Ammon's horn (tissue), 1 donor: Measurements from ENCODE around the gene ST3GAL4.

Source experiments
- DNase-seq: peaks from one replicate; pipeline ENCODE4 v3.0.0-alpha.2; 2016; ENCODE audit warnings: low spot score

Gene ST3GAL4

GRCh38 chr11:126329644-126330211 is 25.8 kb upstream of the ST3GAL4 start:
- no peak for DNase-seq

GRCh38 chr11:126331286-126331685 is 24.2 kb upstream of the ST3GAL4 start:
- DNase-seq, result no peak

DNA sequence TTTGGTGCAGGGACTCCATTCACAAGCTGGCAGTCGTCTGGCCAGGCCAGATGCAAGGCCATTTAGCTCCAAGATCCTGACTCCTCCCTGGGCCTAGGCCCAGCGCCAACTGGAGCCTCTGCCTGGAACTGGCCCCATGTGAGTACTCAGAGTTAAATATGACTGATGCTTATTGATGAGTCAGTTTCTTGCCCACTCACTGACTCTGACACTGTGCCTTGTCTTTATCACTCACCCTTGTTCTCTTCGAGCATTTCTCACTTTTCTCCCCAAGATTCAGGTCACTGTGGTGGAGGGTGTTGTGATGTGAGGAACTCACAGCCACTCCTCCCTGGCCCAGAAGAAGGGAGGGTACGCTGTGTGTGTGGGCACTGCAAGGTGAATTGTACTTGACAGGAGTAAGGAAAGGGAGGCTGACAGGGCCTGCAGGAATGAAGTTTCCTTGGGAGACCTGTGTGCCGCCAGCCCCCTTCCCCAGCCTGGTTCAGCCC is 23.2 kb upstream of the ST3GAL4 start:
- no peak for DNase-seq

DNA sequence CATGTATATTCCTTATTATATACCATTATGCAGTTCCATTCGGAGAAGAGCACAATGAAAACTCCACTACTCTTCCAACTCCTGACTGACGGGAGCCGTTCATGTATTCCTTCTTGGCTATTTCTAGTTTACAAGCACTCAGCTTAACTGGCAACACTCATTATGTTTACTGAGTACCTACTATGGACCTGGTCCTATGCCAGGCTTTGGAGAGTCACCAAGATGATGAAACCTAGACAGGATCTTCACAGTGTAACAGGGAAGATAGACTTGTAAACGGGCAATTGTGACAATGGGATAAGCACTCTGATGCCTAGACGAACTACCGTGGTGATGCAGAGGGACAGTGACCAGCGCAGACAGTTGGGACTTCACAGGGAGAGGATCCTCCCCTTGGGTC is 22.3 kb upstream of the ST3GAL4 start:
- no peak for DNase-seq

GRCh38 chr11:126334659-126335462 is 20.6 kb upstream of the ST3GAL4 start:
- no peak for DNase-seq

DNA sequence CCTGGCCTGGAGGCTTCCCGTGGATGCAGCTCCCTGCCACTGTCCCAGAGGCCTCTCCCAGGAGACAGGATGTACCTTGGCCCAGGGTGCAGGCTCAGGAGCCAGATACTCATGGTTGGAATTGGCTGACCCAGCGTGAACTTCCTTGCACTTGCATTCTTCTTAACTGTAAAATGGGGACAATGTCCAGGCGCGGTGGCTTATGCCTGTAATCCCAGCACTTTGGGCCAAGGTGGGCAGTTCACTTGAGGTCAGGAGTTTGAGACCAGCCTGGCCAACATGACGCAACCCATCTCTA is 20.1 kb upstream of the ST3GAL4 start:
- DNase-seq, result no peak

DNA sequence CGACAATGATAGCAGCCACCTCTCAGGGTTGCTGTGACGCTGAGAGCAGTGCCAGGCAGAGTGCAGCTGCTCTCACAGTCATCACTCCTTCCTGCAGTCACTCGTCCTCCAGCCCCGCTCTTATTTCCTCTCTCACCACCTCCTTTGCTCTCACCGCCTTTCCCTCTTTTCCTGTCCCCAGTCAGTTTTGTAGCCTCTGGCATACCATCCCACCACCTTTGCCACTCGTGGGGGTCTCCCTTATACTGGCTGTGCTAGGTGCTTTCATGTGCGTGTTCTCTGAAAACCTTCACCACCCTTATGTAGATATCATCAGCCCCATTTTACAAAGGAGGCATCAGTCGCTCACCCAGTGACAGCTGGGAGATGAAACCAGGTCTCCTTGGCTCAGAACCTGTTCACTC is 19.3 kb upstream of the ST3GAL4 start:
- DNase-seq, result no peak

DNA sequence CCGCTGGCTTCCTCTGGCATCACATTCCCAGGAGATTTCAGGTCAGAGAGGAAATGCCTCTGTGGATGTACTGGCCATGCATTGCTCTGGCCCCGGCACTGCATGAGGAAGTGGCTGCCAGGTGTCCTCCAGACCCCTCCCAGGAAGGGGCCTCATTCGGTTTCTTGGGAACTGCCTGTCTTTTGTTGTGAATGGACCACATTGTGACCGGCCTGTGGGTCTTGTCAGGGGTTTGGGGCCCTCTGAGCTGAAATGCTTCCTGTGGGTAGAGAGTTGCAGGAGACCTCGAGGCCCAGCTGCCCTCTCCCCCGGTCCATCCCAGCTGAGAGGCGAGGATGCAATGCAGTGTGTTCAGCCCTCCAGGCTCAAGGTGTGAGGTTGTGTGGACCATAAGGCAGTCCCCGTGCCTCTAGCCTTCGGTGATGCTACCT is 18.8 kb upstream of the ST3GAL4 start:
- no peak for DNase-seq

DNA sequence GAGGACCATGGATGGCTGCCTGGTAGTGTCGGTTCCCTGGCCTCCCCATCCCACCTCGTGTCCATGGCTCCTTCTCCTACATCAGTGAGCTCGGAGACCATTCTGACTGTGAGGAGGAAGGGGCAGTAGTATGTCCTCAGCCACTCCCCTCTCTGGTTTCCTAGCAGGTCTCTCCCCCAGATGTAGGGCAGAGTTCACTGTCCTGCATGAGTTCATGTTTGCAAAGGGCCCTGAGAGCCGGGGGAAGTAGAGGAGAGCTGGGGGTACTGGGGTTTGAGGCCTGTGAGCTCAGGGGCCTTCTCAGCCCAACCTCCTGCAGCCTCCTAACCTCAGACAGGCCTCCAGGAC is 18.4 kb upstream of the ST3GAL4 start:
- no peak for DNase-seq

DNA sequence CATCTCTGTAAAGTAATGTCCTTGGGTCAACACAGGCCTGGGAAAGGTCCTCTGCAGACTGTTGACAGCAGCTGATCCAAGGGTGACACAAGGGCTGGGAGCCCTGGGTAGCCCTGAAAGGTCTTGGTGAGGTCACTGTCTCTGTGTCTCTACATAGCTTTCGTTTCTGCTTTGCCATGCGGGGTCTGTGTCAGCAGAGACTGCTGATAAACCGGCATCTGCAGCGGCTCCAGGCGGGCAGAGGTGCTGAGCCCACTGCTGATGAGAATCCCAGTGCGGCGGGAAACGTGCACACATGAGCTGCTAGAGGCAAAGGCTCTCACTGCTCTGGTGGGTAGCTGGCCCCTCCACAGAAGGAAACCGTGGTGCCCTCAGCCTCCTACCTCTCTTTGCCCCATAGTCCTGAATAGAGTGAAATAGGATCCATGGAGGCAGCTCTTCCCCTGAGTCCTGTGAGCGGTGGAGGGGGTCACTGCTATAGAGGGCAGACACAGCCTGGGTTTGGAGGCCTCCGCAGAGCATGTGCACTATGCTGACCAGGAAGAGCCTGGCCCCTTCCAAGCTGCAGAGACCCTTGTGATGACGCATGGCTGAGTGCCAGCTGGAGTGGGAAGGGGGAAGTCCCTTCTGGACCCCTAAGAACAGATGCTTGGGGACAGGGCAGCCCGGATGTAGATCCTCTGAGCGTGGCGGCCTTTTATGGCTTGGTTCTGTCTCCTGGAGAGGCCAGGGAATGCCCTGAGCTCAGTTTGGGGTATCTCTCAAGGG is 17.8 kb upstream of the ST3GAL4 start:
- DNase-seq, result no peak

GRCh38 chr11:126338346-126339055 is 17.0 kb upstream of the ST3GAL4 start:
- no peak for DNase-seq

- DNase-seq, result no peak
Measured at GRCh38 chr11:126339073-126339862, 16.2 kb upstream of the ST3GAL4 start.

DNA sequence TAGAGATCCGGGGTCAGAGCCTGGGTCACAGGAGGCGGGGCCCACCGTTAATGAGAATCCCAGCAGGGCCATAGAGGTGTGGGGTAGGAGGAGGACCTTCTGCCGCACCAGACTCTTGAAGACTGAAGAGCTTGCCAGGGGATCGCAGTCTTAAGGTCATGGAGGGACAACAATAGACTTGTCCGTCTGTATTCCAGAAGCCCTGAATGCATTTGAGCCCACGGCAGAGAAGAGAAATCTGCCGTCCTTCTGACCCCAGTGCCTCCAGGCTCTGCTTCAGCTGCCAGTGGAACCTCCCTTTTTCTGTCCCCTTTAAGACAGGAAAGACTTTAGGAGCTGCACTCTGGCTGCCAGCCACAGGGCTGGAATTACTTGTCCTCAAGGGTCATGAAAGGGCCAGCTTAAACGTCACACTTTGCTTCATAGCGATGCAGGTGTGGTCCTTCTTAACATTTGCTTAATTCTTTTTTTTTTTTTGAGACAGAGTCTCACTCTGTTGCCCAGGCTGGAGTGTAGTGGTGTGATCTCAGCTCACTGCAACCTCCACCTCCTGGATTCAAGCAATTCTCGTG is 15.5 kb upstream of the ST3GAL4 start:
- no peak for DNase-seq

- no peak for DNase-seq
Measured at GRCh38 chr11:126340960-126341606, 14.4 kb upstream of the ST3GAL4 start.

DNA sequence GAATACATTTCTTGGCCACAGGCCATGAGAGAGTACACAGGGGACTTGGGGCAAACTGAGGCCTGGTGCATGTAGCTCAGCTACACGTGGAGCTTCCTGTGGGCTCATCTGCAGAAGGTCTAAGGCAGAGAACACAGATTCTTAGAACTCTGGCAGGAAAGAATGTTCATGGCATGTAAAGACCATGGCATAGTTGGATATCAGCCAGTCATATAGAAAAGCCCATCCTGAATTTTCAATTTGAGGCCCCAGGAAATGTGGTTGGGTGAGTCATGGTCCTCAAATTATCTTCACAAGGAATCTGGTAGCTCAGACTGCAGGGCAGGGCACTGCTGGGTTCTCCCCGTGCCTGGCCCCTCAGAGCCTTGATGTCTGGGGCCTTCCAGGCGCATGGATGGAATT is 13.7 kb upstream of the ST3GAL4 start:
- no peak for DNase-seq

DNA sequence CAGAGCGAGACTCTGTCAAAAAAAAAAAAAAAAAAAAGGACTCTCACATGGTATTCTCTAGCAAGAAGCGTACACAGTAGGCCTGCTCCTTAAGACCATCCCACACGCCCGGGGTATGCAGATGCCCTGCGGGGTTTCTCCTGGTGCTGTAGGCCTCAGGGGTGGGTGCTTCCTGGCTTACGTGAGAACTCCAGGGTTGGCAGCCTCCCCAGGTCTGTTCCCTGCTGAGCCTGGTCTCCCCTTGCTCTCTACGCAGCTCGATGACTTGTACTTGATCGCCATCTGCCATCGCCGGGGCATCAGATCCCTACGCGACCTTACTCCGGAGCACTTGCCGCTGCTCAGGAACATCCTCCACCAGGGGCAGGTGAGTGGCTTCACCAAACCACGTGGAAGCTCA is 12.4 kb upstream of the ST3GAL4 start:
- no peak for DNase-seq

GRCh38 chr11:126344141-126345080 is 11.1 kb upstream of the ST3GAL4 start:
- no peak for DNase-seq

DNA sequence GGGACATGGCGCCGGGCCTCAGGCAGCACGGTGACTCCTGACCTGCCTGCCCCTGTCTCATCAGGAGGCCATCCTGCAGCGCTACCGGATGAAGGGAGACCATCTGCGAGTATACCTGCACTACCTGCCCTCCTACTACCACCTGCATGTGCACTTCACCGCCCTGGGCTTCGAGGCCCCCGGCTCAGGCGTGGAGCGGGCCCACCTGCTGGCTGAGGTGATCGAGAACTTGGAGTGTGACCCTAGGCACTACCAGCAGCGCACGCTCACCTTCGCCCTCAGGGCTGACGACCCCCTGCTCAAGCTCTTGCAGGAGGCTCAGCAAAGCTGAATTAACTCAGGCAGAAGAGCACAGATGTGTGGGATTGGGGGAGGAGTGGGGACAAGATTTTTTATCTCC is 10.2 kb upstream of the ST3GAL4 start:
- DNase-seq, result no peak

DNA sequence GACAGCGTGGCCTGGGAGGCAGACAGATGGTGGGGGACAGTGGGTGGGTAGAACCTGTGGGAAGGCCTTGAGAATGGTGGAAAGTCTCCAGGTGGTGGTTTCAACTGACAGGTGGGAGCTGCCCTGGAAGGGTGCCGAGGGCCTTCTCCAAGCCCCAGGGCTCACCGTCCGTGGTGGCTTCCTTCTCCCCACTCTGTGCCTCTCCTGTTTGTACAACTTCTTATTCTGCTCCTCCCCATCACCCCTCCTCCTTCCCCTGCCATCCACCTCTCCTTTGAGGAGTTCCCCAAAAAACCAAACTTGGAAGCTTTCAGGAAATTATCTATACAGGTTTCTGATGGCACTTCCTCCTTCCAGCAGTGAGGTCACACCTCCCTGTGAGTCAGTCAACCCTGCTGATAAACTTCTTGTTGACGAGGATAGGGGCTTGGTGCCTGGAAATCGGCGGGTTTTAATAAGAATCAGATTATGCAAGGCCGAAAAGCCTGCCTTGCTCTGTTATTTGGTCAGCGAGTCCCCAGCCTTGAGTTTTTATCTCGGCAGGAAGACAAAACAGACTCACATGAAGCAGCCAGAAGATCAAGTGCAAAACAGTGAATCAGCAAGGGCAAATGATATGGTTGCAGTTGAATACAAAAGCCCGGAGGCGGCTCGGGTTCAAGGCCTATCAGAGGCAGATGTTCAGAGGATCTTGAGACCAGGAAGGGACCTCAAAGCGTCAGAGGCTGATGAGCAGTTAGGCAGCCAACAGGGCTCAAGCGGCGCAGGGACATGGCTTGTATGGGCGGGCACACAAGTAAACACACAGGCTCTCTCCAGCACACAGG is 9.5 kb upstream of the ST3GAL4 start:
- DNase-seq, result no peak
